GM12878 (cell line): ENCODE results near the gene DPPA3. TPM values are rescaled to one million over a fixed set of nuclear protein-coding genes. Genes with fewer than 3 reads are reported as not detected.
A peak's percentile ranks its signal among the peaks of the same experiment; 100 is the strongest.

Experiments used
- ATAC-seq: fragments of 200-7000 bp; cut with Tn5 transposase; 3 replicates; pipeline ENCODE4 v1.9.1; 2020; ENCODE audit warnings: mild to moderate bottlenecking, moderate library complexity
- BruUV-seq: library from RNA; stranded (reverse); fragments of 400-500 nt; replicated peaks from 2 replicates; lab custom pipeline; 2021; lab: Mats Ljungman, UMichigan
- CTCF ChIA-PET: fragments of 300-600 bp; sonication (Branson Sonifier 250); formaldehyde crosslinking; extraction: SDS; loops from one replicate; lab custom pipeline; 2021; ENCODE audit warnings: inconsistent platforms; lab: Yijun Ruan, JAX
- POLR2A ChIA-PET: fragments of 350-600 bp; formaldehyde crosslinking; extraction: SDS; loops from one replicate; lab custom pipeline; 2021; ENCODE audit warnings: inconsistent platforms; lab: Charles Lee
- RAD21 ChIA-PET: fragments of 300-600 bp; sonication (Branson Sonifier 250); formaldehyde crosslinking; loops from one replicate; lab custom pipeline; 2023; ENCODE audit warnings: antibody characterized with exemption; ENCODE audit not compliant: unreplicated experiment; lab: Charles Lee
- SMC1A ChIA-PET: fragments of 300-600 bp; sonication (Branson Sonifier 250); formaldehyde crosslinking; loops from one replicate; lab custom pipeline; 2023; ENCODE audit not compliant: unreplicated experiment, uncharacterized antibody; lab: Charles Lee
- DNase-seq: peaks from one replicate; pipeline ENCODE4 v3.0.0-alpha.2; 2011; ENCODE audit warnings: low read depth, low spot score
- FAIRE-seq: peaks from 3 replicates; lab custom pipeline; 2011; peaks lifted over from hg19 to GRCh38; lab: Jason Lieb, UNC
- H2AFZ ChIP-seq: 2 replicates; pipeline ENCODE4 v1.6.0; 2011; ENCODE audit warnings: low read depth, low read length, control low read depth; ENCODE audit not compliant: control insufficient read depth
- H3K27ac ChIP-seq: 2 replicates; pipeline ENCODE4 v1.5.1; 2011; ENCODE audit warnings: control low read depth; ENCODE audit not compliant: control insufficient read depth, insufficient read depth
- H3K27me3 ChIP-seq, 2 experiments: replicated peaks in 1 of 2; 2 replicates each; pipeline versions ENCODE4 v1.6.0 to v1.6.1; 2011; ENCODE audit warnings: low read length in 1 of 2; ENCODE audit not compliant: control insufficient read depth in 2 of 2, insufficient read depth in 2 of 2
- H3K36me3 ChIP-seq, 2 experiments: 2 replicates each; pipeline ENCODE4 v1.5.1; 2011; ENCODE audit warnings: low read length in 1 of 2; ENCODE audit not compliant: control insufficient read depth in 2 of 2, insufficient read depth in 2 of 2
- H3K4me1 ChIP-seq: 2 replicates; pipeline ENCODE4 v1.6.1; 2011; ENCODE audit warnings: mild to moderate bottlenecking, low read length, moderate library complexity, mixed read lengths; ENCODE audit not compliant: control insufficient read depth, insufficient read depth
- H3K4me2 ChIP-seq: 2 replicates; pipeline ENCODE4 v1.6.0; 2011; ENCODE audit warnings: control low read depth; ENCODE audit not compliant: control insufficient read depth, insufficient read depth
- H3K4me3 ChIP-seq: fragments of 200-600 bp; sonication (generic); 2 replicates; pipeline ENCODE4 v1.5.1; 2016
- H3K79me2 ChIP-seq: 2 replicates; pipeline ENCODE4 v1.6.0; 2011; ENCODE audit warnings: low read length; ENCODE audit not compliant: control insufficient read depth, insufficient read depth
- H3K9ac ChIP-seq: 2 replicates; pipeline ENCODE4 v1.8.0; 2011; ENCODE audit warnings: low read length, control low read depth, mixed read lengths; ENCODE audit not compliant: control insufficient read depth, insufficient read depth
- H3K9me3 ChIP-seq: replicated peaks from 3 replicates; pipeline ENCODE4 v1.5.1; 2011; ENCODE audit warnings: mild to moderate bottlenecking, low read length; ENCODE audit not compliant: control insufficient read depth, insufficient read depth
- H4K20me1 ChIP-seq: 2 replicates; pipeline ENCODE4 v1.6.0; 2011; ENCODE audit not compliant: control insufficient read depth, insufficient read depth
- BHLHE40 ChIP-seq, 2 experiments: fragments of 450-650 bp in 1 of 2; IDR thresholded peaks; 2 replicates each; pipeline ENCODE4 v1.6.1; 2011 to 2017; ENCODE audit warnings: low read depth in 2 of 2, borderline replicate concordance in 1 of 2, improper control_type of control experiment in 1 of 2, low read length in 1 of 2, mild to moderate bottlenecking in 1 of 2
- FOXK2 ChIP-seq: fragments of 450-650 bp; IDR thresholded peaks from 2 replicates; pipeline ENCODE4 v1.6.1; 2017; ENCODE audit warnings: mild to moderate bottlenecking, moderate library complexity
- GATAD2B ChIP-seq: fragments of 450-650 bp; conservative IDR thresholded peaks from 2 replicates; pipeline ENCODE4 v1.6.1; 2017; ENCODE audit warnings: low read depth, mild to moderate bottlenecking, moderate library complexity
- IKZF2 ChIP-seq, 2 experiments: fragments of 450-650 bp; IDR thresholded peaks; 2 replicates each; pipeline ENCODE4 v1.6.1; 2017; ENCODE audit warnings: mild to moderate bottlenecking in 2 of 2, moderate library complexity in 2 of 2
- NFYB ChIP-seq: IDR thresholded peaks from 2 replicates; pipeline ENCODE4 v1.6.1; 2011; ENCODE audit warnings: low read depth, mild to moderate bottlenecking, low read length, improper control_type of control experiment, moderate library complexity; ENCODE audit not compliant: insufficient read depth
- SMAD5 ChIP-seq: IDR thresholded peaks from 2 replicates; pipeline ENCODE4 v1.6.1; 2016; ENCODE audit warnings: antibody characterized with exemption, low read depth
- SMC3 ChIP-seq: IDR thresholded peaks from 2 replicates; pipeline ENCODE4 v1.6.1; 2011; ENCODE audit warnings: low read length, improper control_type of control experiment, borderline replicate concordance
- TCF12 ChIP-seq: IDR thresholded peaks from 2 replicates; pipeline ENCODE4 v1.6.1; 2011; ENCODE audit warnings: low read depth, mild to moderate bottlenecking, low read length
- TCF3 ChIP-seq: IDR thresholded peaks from 2 replicates; pipeline ENCODE4 v1.6.1; 2012; ENCODE audit warnings: low read depth, mild to moderate bottlenecking, low read length, borderline replicate concordance; ENCODE audit not compliant: insufficient read depth
- ZNF24 ChIP-seq: fragments of 450-650 bp; IDR thresholded peaks from 2 replicates; pipeline ENCODE4 v1.6.1; 2017; ENCODE audit warnings: antibody characterized with exemption, mild to moderate bottlenecking
- WGBS: methylation state at CpG from one replicate; pipeline ENCODE4 v1.1.6; 2016; ENCODE audit warnings: low lambda C conversion rate; ENCODE audit not compliant: insufficient replicate concordance, insufficient coverage; ENCODE audit errors: missing lambda C conversion rate; 5-methylcytosine and 5-hydroxymethylcytosine counted together
- in situ Hi-C: fragments of 300-500 bp; cut with MboI; formaldehyde crosslinking; loops from 9 replicates; pipeline ENCODE4 v1.14.3; 2018; ENCODE audit warnings: mixed read lengths
- intact Hi-C: fragments of 100-400 bp; cut with micrococcal nuclease; formaldehyde crosslinking; loops from one replicate; pipeline ENCODE4 v1.14.2; 2022; ENCODE audit not compliant: unreplicated experiment
- polyA plus RNA-seq, 11 experiments: library from polyadenylated mRNA; depleted of rRNA in 4 of 11; unstranded in 6 of 11; stranded (reverse) in 5 of 11; fragments of >200 nt; fragmentation: Nextera tagmentation in 4 of 11; fragmentation: Illumina TruSeq in 1 of 11; extraction: Ambion mirVana in 4 of 11; extraction: Trizol in 1 of 11; gene quantifications; 1 replicate in 1 of 11; 2 replicates in 10 of 11; pipeline versions ENCODE4 v1.2.1 to v1.2.3, GENCODE V29; 2011 to 2016; ENCODE audit warnings: inconsistent platforms in 2 of 11, missing spikeins in 2 of 11, low read depth in 1 of 11
- total RNA-seq, 4 experiments: library from RNA; depleted of rRNA in 3 of 4; stranded (reverse); fragments of >200 nt in 3 of 4; fragmentation: Illumina TruSeq in 1 of 4; extraction: Trizol in 1 of 4; gene quantifications; 2 replicates each; pipeline versions ENCODE4 v1.2.1 to v1.2.3, GENCODE V29; 2013 to 2021
- TF ChIP-seq, protein P1 (sequence below): IDR thresholded peaks from 2 replicates; pipeline ENCODE4 v1.6.1; 2011; ENCODE audit warnings: borderline replicate concordance, low read depth, mild to moderate bottlenecking, moderate library complexity, low read length; ENCODE audit not compliant: insufficient read depth, poor library complexity, severe bottlenecking
- TF ChIP-seq, protein P2 (sequence below): IDR thresholded peaks from 2 replicates; pipeline ENCODE4 v1.6.1; 2012; ENCODE audit warnings: improper control_type of control experiment, low read depth, low read length; ENCODE audit not compliant: insufficient replicate concordance

The DPPA3 gene
- total and polyA plus RNA-seq, 10 of the 15 experiments (the other 5 are each of a cell fraction or from before 2014, with no cell fraction given), result 0.05 TPM; not detected in 9

DNA sequence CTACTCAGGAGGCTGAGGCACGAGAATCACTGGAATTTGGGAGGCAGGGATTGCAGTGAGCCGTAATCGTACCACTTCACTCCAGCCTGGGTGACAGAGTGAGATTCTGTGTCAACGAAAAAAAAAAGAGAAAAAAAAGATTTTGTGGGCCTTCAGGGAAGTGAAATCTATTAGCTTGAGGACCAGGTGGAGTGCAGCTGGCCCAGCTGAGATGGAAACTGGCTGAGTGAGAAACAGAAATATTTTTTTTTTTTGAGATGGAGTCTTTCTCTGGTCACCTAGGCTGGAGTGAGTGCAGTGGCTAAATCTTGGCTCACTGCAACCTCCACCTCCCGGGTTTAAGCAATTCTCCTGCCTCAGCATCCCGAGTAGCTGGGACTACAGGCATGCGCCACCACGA, 38.2 kb downstream of the DPPA3 start:
- DNase-seq (no peak), ATAC-seq (no peak), FAIRE-seq (no peak)
- no TSS peak for BruUV-seq
- Histone ChIP-seq H2AFZ (no peak overlapping the region), H3K4me1 (peaks cover 34% of the 10 kb centered on the region), H3K9ac (no peak overlapping the region), H3K36me3 (no peaks in the 10 kb centered on the region), H3K79me2 (no peaks in the 10 kb centered on the region), H3K4me2 (peak overlapping the region; percentile 47; the same call in 1 of the 2 replicates), H3K27me3 (no peaks in the 10 kb centered on the region), H3K27ac (peak overlapping the region; percentile 65), H4K20me1 (no peaks in the 10 kb centered on the region), H3K4me3 (no peak overlapping the region), H3K9me3 (no peaks in the 10 kb centered on the region)
- in situ Hi-C loops, result no loop called here
- WGBS, result 37% methylated on average over 8 of the region's 8 CpGs
- SMC1A ChIA-PET, result no interaction called here
- RAD21 ChIA-PET, result no interaction called here
- CTCF ChIA-PET, result no interaction called here
- intact Hi-C loops, result no loop called here
- POLR2A ChIA-PET, result no interaction called here
- TF ChIP-seq TCF3, result peak; percentile 91; the same call in 1 of the 2 replicates
- no peak for TF ChIP-seq SMC3
- no peak for TF ChIP-seq GATAD2B
- no peak for TF ChIP-seq FOXK2
- TF ChIP-seq SMAD5, result no peak
- no peak for TF ChIP-seq ZNF24
- TF ChIP-seq TCF12, result peak; percentile 82
- TF ChIP-seq NFYB, result no peak
- TF ChIP-seq, all 136 proteins: peak for 2

DNA sequence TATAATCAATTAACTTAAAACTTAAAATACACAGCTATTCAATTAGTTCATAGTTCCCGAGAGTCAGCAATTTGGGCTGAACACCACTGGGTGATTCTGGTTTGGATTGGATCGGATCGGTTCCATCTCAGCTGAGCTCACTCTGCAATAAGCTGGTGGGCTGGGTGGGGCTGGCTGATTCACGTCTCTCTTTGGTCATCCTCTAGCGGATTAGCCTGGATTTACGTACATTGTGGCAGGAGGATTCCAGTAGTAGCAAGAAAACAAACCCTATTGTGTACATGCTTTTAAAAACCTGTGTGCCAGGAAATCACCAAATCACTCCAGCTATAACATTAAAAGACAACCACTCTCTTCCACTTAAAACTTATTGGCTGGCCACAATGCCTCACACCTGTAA, 39.1 kb downstream of the DPPA3 start:
- no peak overlapping the region for H3K9ac ChIP-seq
- intact Hi-C loops (no loop called here), in situ Hi-C loops (no loop called here)
- H3K27me3 ChIP-seq, result no peaks in the 10 kb centered on the region
- H3K4me3 ChIP-seq, result no peak overlapping the region
- WGBS, result 70% methylated on average over 6 of the region's 6 CpGs
- no peaks in the 10 kb centered on the region for H3K36me3 ChIP-seq
- H2AFZ ChIP-seq, result no peak overlapping the region
- peaks cover 34% of the 10 kb centered on the region for H3K4me1 ChIP-seq
- FAIRE-seq (no peak), DNase-seq (no peak), ATAC-seq (no peak)
- no TSS peak for BruUV-seq
- POLR2A ChIA-PET, result no interaction called here
- H3K4me2 ChIP-seq, result no peak overlapping the region
- RAD21 ChIA-PET, result no interaction called here
- CTCF ChIA-PET, result no interaction called here
- H3K27ac ChIP-seq, result 0 out of 2 replicates have a peak overlapping the region, but pooled peaks have one; percentile 20
- no peaks in the 10 kb centered on the region for H3K79me2 ChIP-seq
- H3K9me3 ChIP-seq, result no peaks in the 10 kb centered on the region
- no peaks in the 10 kb centered on the region for H4K20me1 ChIP-seq
- SMC1A ChIA-PET, result no interaction called here
- TF ChIP-seq IKZF2 (IDR thresholded peaks at IDR 0.05), result no peak
- TF ChIP-seq, protein P1, sequence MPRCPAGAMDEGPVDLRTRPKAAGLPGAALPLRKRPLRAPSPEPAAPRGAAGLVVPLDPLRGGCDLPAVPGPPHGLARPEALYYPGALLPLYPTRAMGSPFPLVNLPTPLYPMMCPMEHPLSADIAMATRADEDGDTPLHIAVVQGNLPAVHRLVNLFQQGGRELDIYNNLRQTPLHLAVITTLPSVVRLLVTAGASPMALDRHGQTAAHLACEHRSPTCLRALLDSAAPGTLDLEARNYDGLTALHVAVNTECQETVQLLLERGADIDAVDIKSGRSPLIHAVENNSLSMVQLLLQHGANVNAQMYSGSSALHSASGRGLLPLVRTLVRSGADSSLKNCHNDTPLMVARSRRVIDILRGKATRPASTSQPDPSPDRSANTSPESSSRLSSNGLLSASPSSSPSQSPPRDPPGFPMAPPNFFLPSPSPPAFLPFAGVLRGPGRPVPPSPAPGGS, result no peak
- no peak for TF ChIP-seq BHLHE40 (IDR thresholded peaks at IDR 0.05; ENCODE audit: borderline replicate concordance in 1 of 2, low read depth in 2 of 2, low read length in 1 of 2)
- TF ChIP-seq, protein P2, sequence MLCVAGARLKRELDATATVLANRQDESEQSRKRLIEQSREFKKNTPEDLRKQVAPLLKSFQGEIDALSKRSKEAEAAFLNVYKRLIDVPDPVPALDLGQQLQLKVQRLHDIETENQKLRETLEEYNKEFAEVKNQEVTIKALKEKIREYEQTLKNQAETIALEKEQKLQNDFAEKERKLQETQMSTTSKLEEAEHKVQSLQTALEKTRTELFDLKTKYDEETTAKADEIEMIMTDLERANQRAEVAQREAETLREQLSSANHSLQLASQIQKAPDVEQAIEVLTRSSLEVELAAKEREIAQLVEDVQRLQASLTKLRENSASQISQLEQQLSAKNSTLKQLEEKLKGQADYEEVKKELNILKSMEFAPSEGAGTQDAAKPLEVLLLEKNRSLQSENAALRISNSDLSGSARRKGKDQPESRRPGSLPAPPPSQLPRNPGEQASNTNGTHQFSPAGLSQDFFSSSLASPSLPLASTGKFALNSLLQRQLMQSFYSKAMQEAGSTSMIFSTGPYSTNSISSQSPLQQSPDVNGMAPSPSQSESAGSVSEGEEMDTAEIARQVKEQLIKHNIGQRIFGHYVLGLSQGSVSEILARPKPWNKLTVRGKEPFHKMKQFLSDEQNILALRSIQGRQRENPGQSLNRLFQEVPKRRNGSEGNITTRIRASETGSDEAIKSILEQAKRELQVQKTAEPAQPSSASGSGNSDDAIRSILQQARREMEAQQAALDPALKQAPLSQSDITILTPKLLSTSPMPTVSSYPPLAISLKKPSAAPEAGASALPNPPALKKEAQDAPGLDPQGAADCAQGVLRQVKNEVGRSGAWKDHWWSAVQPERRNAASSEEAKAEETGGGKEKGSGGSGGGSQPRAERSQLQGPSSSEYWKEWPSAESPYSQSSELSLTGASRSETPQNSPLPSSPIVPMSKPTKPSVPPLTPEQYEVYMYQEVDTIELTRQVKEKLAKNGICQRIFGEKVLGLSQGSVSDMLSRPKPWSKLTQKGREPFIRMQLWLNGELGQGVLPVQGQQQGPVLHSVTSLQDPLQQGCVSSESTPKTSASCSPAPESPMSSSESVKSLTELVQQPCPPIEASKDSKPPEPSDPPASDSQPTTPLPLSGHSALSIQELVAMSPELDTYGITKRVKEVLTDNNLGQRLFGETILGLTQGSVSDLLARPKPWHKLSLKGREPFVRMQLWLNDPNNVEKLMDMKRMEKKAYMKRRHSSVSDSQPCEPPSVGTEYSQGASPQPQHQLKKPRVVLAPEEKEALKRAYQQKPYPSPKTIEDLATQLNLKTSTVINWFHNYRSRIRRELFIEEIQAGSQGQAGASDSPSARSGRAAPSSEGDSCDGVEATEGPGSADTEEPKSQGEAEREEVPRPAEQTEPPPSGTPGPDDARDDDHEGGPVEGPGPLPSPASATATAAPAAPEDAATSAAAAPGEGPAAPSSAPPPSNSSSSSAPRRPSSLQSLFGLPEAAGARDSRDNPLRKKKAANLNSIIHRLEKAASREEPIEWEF, result no peak
